Measurements from ENCODE around the gene FBLN1. TPM values are rescaled to one million over a fixed set of nuclear protein-coding genes. Genes with fewer than 3 reads are reported as not detected.

The FBLN1 gene
- total and polyA plus RNA-seq, 2 of the 13 experiments (the other 11 are each of a cell fraction or from before 2014, with no cell fraction given): 37.3 to 103 TPM

- DNase-seq (ENCODE audit: low spot score): no peak
- no peak for ATAC-seq
- in situ Hi-C loops (cut with HindIII; ENCODE audit: extremely low pct_ligation_motif_present, low pct_unique_long_range_greater_than_20kb): no loop called here
- ChIA-PET CTCF (ENCODE audit: low intra/inter-chr PET ratio, low total read pairs) (no interaction called here), POLR2A (no interaction called here)
- 91% methylated on average over 10 of the region's 11 CpGs for WGBS (ENCODE audit: low lambda C conversion rate)
- Histone ChIP-seq H3K4me3 (replicated peaks in 1 of 3; ENCODE audit: insufficient read depth in 1 of 3, low read depth in 2 of 3, low read length in 3 of 3) (no peak overlapping the region), H3K27me3 (ENCODE audit: control insufficient read depth in 1 of 2, insufficient read depth in 2 of 2, low read length in 2 of 2) (no peaks in the 10 kb centered on the region), H3K4me2 (ENCODE audit: low read depth, low read length) (no peak overlapping the region), H3K79me2 (ENCODE audit: insufficient read depth, low read length) (no peaks in the 10 kb centered on the region), H2AFZ (ENCODE audit: low read length) (no peak overlapping the region), H3K27ac (ENCODE audit: extremely low read length, insufficient read depth, low read length) (no peak overlapping the region), H3K9ac (ENCODE audit: insufficient read depth, low read depth, low read length) (no peak overlapping the region), H4K20me1 (ENCODE audit: insufficient read depth, low read length) (no peaks in the 10 kb centered on the region), H3K36me3 (replicated peaks in 1 of 2; ENCODE audit: control insufficient read depth in 1 of 2, insufficient read depth in 2 of 2, low read length in 2 of 2) (peaks cover 26 to 37% of the 10 kb centered on the region in 2 experiments; a peak in 4 of 5 replicates), H3K4me1 (ENCODE audit: insufficient read depth, low read length) (peaks cover 8% of the 10 kb centered on the region), H3K9me3 (ENCODE audit: low read length) (no peaks in the 10 kb centered on the region)
- no peak for TF ChIP-seq CBX5 (CRISPR knock-in tag; IDR thresholded peaks at IDR 0.05; ENCODE audit: borderline replicate concordance)
- TF ChIP-seq ZNF598 (CRISPR knock-in tag; IDR thresholded peaks at IDR 0.05; ENCODE audit: borderline replicate concordance): no peak
- intact Hi-C loops (cut with micrococcal nuclease; ENCODE audit: unreplicated experiment): no loop called here
- no TSS peak for BruUV-seq (replicated peaks)
- no peak for FAIRE-seq
These were observed 44.3 kb downstream of the FBLN1 start for GRCh38 chr22:45547016-45547345.

- Histone ChIP-seq H3K4me3 (replicated peaks in 1 of 3; ENCODE audit: insufficient read depth in 1 of 3, low read depth in 2 of 3, low read length in 3 of 3) (no peak overlapping the region), H3K27ac (ENCODE audit: extremely low read length, insufficient read depth, low read length) (no peak overlapping the region), H3K27me3 (ENCODE audit: control insufficient read depth in 1 of 2, insufficient read depth in 2 of 2, low read length in 2 of 2) (no peaks in the 10 kb centered on the region), H3K9ac (ENCODE audit: insufficient read depth, low read depth, low read length) (no peak overlapping the region), H2AFZ (ENCODE audit: low read length) (no peak overlapping the region), H4K20me1 (ENCODE audit: insufficient read depth, low read length) (no peaks in the 10 kb centered on the region), H3K4me2 (ENCODE audit: low read depth, low read length) (no peak overlapping the region), H3K79me2 (ENCODE audit: insufficient read depth, low read length) (no peaks in the 10 kb centered on the region), H3K9me3 (ENCODE audit: low read length) (no peaks in the 10 kb centered on the region), H3K36me3 (replicated peaks in 1 of 2; ENCODE audit: control insufficient read depth in 1 of 2, insufficient read depth in 2 of 2, low read length in 2 of 2) (peaks cover 25 to 34% of the 10 kb centered on the region in 2 experiments; a peak in 4 of 5 replicates), H3K4me1 (ENCODE audit: insufficient read depth, low read length) (peaks cover 15% of the 10 kb centered on the region)
- ChIA-PET POLR2A (no interaction called here), CTCF (ENCODE audit: low intra/inter-chr PET ratio, low total read pairs) (no interaction called here)
- 98% methylated on average over 6 of the region's 6 CpGs for WGBS (ENCODE audit: low lambda C conversion rate)
- ATAC-seq (no peak), DNase-seq (ENCODE audit: low spot score) (no peak), FAIRE-seq (no peak)
- in situ Hi-C loops (cut with HindIII; ENCODE audit: extremely low pct_ligation_motif_present, low pct_unique_long_range_greater_than_20kb): no loop called here
- TF ChIP-seq HNRNPUL1 (IDR thresholded peaks at IDR 0.05; ENCODE audit: low read depth, low read length) (no peak), ZNF253 (CRISPR knock-in tag; IDR thresholded peaks at IDR 0.05; ENCODE audit: borderline replicate concordance) (no peak), PHF5A (CRISPR knock-in tag; IDR thresholded peaks at IDR 0.05; ENCODE audit: low read depth, unreplicated experiment) (no peak)
- TF ChIP-seq, protein P1, sequence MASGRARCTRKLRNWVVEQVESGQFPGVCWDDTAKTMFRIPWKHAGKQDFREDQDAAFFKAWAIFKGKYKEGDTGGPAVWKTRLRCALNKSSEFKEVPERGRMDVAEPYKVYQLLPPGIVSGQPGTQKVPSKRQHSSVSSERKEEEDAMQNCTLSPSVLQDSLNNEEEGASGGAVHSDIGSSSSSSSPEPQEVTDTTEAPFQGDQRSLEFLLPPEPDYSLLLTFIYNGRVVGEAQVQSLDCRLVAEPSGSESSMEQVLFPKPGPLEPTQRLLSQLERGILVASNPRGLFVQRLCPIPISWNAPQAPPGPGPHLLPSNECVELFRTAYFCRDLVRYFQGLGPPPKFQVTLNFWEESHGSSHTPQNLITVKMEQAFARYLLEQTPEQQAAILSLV (CRISPR knock-in tag; IDR thresholded peaks at IDR 0.05; ENCODE audit: borderline replicate concordance): no peak
- no TSS peak for BruUV-seq (replicated peaks)
- intact Hi-C loops (cut with micrococcal nuclease; ENCODE audit: unreplicated experiment): no loop called here
These were observed 45.0 kb downstream of the FBLN1 start for GRCh38 chr22:45547731-45548130.

All from HepG2 (cell line).